Lower leg skin (tissue), 3 donors: Measurements from ENCODE around the gene FGF9.

Experiments used
- CTCF ChIP-seq, 3 donors: fragments of 450-650 bp; IDR thresholded peaks; one replicate each; pipeline ENCODE4 v1.5.1; 2016; ENCODE audit warnings: antibody characterized with exemption in 3 of 3, mild to moderate bottlenecking in 3 of 3, moderate library complexity in 2 of 3
- POLR2A ChIP-seq, 2 donors: fragments of 450-650 bp; IDR thresholded peaks; one replicate each; pipeline ENCODE4 v1.6.1; 2016 to 2017; ENCODE audit warnings: antibody characterized with exemption in 2 of 2, mild to moderate bottlenecking in 1 of 2, moderate library complexity in 1 of 2

- TF ChIP-seq CTCF (IDR thresholded peaks at IDR 0.05) (no peak), POLR2A (IDR thresholded peaks at IDR 0.05) (no peak)
Measured at GRCh38 chr13:21747456-21747855, 76.6 kb downstream of the FGF9 start.
